Stimulated activated CD4-positive, alpha-beta T cell treated with anti-CD3 and anti-CD28 coated beads, Interleukin-4, amount 100 ng/mL, for 4 hours (primary cell): ENCODE results near the gene ADSL.

Experiments used
- DNase-seq, 2 experiments: peaks; one replicate each; pipeline ENCODE4 v3.0.0-alpha.2; 2020

Gene ADSL

GRCh38 chr22:40328546-40329456 is 17.5 kb upstream of the ADSL start:
- no peak for DNase-seq

GRCh38 chr22:40329466-40329865 is 16.8 kb upstream of the ADSL start:
- DNase-seq = no peak

- no peak for DNase-seq
Observed at GRCh38 chr22:40330086-40330485, 16.2 kb upstream of the ADSL start.

GRCh38 chr22:40330615-40331014 is 15.7 kb upstream of the ADSL start:
- DNase-seq = no peak

- DNase-seq = no peak
Observed at GRCh38 chr22:40331706-40332105, 14.6 kb upstream of the ADSL start.

GRCh38 chr22:40332319-40332781 is 13.9 kb upstream of the ADSL start:
- DNase-seq = no peak

- no peak for DNase-seq
Observed at GRCh38 chr22:40334060-40334459, 12.2 kb upstream of the ADSL start.

GRCh38 chr22:40334899-40335298 is 11.4 kb upstream of the ADSL start:
- no peak for DNase-seq

GRCh38 chr22:40335358-40335757 is 10.9 kb upstream of the ADSL start:
- no peak for DNase-seq

- no peak for DNase-seq
Observed at GRCh38 chr22:40340044-40340443, 6.3 kb upstream of the ADSL start.

GRCh38 chr22:40341604-40342003 is 4.7 kb upstream of the ADSL start:
- no peak for DNase-seq

- no peak for DNase-seq
Observed at GRCh38 chr22:40342521-40342920, 3.8 kb upstream of the ADSL start.

- peak in 1 of 2 experiments; percentile 48 for DNase-seq
Observed at GRCh38 chr22:40345271-40345670, 1.0 kb upstream of the ADSL start.

GRCh38 chr22:40345815-40346184 is 500 bp upstream of the ADSL start:
- DNase-seq = peak; percentile 63

GRCh38 chr22:40347300-40347699 is 1.0 kb downstream of the ADSL start:
- no peak for DNase-seq

GRCh38 chr22:40348025-40348658 is 1.8 kb downstream of the ADSL start:
- DNase-seq = peak; percentile 58 to 64

GRCh38 chr22:40352763-40353162 is 6.5 kb downstream of the ADSL start:
- DNase-seq = no peak

GRCh38 chr22:40361100-40361499 is 14.8 kb downstream of the ADSL start:
- no peak for DNase-seq

- DNase-seq = no peak
Observed at GRCh38 chr22:40363059-40363458, 16.8 kb downstream of the ADSL start.

- no peak for DNase-seq
Observed at GRCh38 chr22:40364431-40364830, 18.1 kb downstream of the ADSL start.

- DNase-seq = no peak
Observed at GRCh38 chr22:40366068-40366467, 19.8 kb downstream of the ADSL start.

- no peak for DNase-seq
Observed at GRCh38 chr22:40367342-40367741, 21.0 kb downstream of the ADSL start.

- no peak for DNase-seq
Observed at GRCh38 chr22:40368016-40368415, 21.7 kb downstream of the ADSL start.

GRCh38 chr22:40368836-40369235 is 22.5 kb downstream of the ADSL start:
- DNase-seq = no peak
